Endothelial cell of hepatic sinusoid (primary cell): ENCODE data around the gene MCM7.
"Not testable (repeated sequence)": the region's sequence is repeated elsewhere in the genome, so short reads cannot be mapped to it uniquely, and the experiment has no call there.

Experiments used
- in situ Hi-C: cut with HindIII; loops from 2 replicates; pipeline ENCODE4 v1.10.0; 2017; ENCODE audit warnings: low sequenced_read_pairs

Gene MCM7

GRCh38 chr7:100101016-100101862, at the start of gene MCM7, which contains the start of gene AP4M1:
MCM7 (minus strand) TSS chr7:100101397; CDS start chr7:100101294, 103 bp downstream.
AP4M1 (plus strand) TSS chr7:100101643; CDS start chr7:100101715, 72 bp downstream.
- in situ Hi-C loops = no loop called here

- in situ Hi-C loops = no loop called here
Measured at GRCh38 chr7:100148559-100149328, 47.5 kb upstream of the MCM7 start, which contains the start of gene LAMTOR4. LAMTOR4 (plus strand) TSS chr7:100148918; CDS start chr7:100148973, 55 bp downstream.

- in situ Hi-C loops = no loop called here
Measured at GRCh38 chr7:100148225-100148558, 47.0 kb upstream of the MCM7 start.

GRCh38 chr7:100147278-100147677, 46.1 kb upstream of the MCM7 start:
- in situ Hi-C loops = no loop called here

GRCh38 chr7:100146350-100146749, 45.2 kb upstream of the MCM7 start:
- in situ Hi-C loops = not testable (repeated sequence)

DNA sequence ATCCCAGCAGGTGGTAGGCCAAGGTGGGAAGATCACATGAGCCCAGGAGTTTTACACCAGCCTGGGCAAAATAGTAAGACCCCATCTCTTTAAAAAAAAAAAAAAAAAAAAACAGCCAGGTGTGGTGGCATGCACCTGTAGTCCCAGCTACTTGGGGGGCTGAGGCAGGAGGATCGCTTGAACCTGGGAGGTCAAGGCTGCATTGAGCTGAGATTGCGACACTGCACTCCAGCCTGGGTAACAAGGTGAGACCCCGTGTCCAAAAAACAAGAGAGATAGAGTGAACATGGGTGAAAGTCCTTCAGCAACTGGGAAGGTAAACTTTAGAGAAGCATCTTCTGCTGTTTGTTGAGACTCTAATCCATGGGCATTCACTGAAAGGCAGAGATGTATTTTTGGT, 41.3 kb upstream of the MCM7 start:
- in situ Hi-C loops = loop anchor here (5.0 kb wide), 1 partner anchor 65 kb away; no protein-coding TSS in a partner anchor

DNA sequence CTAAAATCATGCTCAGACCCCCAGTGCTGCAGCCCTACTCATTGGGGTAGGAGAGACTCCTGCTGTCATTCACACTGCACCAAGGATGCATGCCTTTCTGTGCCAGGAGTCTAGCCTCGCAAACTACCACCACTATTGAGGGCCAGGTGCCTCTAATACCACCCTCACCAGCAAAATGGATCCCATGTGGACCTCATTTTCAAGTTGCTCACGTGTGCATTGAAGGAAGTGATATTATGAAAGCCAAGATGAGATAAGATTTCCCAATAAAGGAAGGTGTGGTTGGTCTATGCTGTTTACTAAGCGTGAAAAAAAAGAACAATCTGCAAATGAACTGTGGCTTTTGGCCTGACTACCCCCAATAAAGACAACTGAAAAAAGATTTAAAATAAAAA, 40.4 kb upstream of the MCM7 start:
- in situ Hi-C loops = loop anchor here (5.0 kb wide), 1 partner anchor 64 kb away; no protein-coding TSS in a partner anchor

DNA sequence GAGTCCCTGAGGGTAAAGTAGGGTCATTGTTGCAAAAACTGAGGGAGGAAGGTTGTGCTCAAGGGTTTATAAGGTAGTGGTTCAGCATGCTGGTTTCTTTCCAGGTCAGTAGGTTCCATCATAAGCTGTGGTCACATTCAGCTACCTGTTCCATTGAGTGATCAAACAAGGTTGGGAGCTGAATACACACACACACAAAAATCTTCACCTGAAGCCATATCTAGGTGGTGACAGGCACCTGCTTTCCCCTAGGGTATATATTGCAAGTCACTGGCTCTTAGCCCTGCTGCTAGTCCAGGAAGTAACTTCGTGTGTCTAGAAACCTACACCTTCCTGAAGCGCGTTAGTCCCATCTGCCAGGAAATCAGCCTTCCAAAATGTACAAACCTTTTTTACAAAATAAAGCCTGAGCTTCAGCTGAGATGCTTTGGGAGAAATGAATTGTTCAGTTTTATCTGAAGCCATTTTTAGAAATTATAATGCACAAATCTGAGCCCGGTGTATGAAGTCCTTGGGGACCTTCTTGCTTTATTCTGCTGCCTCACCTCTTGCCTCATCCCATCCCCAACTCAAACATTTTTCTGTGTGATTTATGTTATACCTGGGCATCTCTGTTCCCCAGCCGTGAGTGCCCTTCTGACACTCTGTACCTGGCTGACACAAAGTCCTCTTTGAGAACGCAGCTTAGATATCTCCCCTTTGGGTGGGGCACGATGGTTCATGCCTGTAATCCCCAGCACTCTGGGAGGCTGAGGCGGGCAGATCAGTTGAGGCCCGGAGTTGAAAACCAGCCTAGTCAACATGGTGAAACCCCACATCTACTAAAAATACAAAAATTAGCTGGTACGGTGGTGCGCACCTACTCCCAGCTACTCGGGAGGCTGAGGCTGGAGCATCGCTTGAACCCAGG, 36.9 kb upstream of the MCM7 start:
- in situ Hi-C loops = no loop called here

DNA sequence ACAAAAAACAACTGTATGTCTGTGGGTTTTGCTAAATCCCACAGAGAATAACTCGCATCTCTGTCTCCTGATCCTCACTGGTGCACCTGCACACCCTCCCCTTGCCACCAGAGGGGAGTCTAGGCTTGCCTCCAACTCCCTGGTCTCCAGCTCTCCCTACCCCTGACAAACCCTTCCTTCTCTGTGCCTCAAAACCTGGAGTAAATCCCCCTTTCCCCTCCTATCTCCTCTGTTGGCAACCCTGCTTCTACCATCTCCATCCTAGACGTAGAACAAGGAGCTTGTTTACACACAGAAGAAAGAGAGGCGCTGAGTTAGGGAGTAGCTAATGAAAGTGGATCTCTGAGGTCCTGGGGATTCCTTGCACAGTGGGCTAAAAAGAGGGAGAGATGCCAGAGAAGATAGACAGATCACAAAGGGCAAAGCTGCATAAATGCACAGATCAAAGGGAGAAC, 31.5 kb upstream of the MCM7 start:
- in situ Hi-C loops = no loop called here

DNA sequence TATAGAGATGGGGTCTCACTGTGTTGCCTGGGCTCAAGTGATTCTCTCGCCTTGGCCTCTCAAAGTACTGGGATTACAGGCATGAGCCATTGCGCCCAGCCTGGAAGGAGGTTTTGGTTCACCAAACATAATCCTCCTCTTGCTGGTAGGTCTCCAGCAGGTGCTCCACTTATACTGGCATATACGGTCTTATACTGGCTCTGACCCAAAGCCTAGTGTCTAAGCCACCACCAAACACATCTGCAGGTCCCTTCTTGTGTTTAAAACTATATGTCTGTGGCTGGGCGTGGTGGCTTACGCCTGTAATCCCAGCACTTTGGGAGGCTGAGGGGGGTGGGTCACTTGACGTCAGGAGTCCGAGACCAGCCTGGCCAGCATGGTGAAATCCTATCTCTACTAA, 30.9 kb upstream of the MCM7 start:
- in situ Hi-C loops = no loop called here

DNA sequence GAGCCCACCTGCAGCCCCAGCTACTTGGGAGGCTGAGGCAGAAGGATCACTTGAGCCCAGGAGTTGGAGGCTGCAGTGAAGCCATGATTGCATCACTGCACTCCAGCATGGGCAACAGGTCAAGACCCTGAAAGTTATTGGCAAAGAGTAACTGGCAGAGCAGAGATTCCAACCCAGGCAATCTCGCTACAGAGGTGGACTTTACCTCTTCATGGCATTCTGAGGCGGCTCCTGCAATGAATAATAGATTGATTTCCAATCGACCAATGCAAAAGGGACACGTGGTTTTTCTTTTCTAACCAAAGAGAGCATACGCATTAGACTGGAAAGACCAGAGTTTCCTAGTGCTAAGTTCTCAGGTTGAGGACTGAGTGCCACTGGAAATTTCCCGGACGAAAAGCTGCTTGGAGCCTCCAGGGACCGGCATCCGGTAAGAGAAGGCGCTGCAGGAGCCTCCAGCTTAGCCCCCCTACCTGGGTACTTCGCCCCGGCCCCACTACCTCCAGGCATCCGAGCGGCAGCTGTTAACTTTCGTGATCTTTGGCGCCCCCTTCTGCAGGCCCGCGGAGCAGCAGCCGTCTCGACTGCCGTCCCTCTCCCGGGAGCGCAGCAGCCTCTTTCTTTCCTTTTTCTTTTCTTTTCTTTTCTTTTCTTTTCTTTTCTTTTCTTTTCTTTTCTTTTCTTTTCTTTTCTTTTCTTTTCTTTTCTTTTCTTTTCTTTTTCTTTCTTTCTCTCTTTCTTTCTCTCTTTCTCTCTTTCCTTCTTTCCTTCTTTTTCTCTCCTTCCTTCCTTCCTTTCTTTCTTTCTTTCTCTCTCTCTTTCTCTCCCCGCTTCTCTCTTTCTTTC, 29.6 kb upstream of the MCM7 start:
- in situ Hi-C loops = no loop called here

GRCh38 chr7:100130220-100130607, 29.0 kb upstream of the MCM7 start:
- in situ Hi-C loops = not testable (repeated sequence)

- in situ Hi-C loops = no loop called here
Measured at GRCh38 chr7:100128637-100128963, 27.4 kb upstream of the MCM7 start.

GRCh38 chr7:100127866-100128636, 26.9 kb upstream of the MCM7 start:
- in situ Hi-C loops = no loop called here

DNA sequence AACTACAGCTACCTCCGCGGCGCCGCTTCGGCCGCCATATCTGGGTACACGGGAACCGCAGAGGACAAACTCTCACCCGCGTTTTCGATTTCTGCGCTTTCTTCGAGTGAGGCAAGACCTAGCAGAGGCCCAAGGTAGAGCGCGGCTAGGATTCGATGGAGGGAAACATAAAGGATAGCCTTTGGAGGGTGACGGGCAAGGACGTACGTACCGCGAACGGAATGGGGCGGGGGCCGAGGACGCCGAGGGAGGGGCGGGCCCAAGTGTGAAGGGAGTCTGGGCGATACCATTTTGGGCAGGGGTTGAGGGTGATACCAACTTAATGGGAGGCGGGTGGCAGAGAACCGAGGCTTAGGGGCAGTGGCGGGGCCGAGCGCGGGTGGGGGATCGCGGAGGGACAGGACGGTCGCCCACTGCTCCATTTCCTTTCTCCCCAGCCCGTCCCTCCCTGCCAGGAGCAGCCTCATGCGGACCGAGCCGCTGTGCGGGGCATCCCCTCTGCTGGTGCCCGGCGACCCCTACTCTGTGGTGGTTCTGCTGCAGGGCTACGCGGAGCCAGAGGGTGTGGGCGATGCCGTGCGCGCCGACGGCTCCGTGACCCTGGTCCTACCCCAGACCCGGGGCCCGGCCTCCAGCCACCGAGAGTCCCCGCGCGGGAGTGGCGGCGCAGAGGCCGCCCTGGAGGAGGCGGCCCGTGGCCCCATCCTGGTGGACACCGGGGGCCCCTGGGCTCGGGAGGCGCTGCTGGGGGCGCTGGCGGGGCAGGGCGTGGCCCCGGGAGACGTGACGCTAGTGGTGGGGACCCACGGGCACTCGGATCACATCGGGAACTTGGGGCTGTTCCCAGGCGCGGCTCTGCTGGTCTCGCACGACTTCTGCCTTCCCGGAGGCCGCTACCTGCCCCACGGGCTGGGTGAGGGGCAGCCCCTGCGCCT, 26.0 kb upstream of the MCM7 start, which contains the start of gene MBLAC1:
TSS of gene MBLAC1 (plus strand) at position 37 of the 935 bp plus-strand sequence. CDS start at position 466, 429 bp downstream.
- in situ Hi-C loops = no loop called here

DNA sequence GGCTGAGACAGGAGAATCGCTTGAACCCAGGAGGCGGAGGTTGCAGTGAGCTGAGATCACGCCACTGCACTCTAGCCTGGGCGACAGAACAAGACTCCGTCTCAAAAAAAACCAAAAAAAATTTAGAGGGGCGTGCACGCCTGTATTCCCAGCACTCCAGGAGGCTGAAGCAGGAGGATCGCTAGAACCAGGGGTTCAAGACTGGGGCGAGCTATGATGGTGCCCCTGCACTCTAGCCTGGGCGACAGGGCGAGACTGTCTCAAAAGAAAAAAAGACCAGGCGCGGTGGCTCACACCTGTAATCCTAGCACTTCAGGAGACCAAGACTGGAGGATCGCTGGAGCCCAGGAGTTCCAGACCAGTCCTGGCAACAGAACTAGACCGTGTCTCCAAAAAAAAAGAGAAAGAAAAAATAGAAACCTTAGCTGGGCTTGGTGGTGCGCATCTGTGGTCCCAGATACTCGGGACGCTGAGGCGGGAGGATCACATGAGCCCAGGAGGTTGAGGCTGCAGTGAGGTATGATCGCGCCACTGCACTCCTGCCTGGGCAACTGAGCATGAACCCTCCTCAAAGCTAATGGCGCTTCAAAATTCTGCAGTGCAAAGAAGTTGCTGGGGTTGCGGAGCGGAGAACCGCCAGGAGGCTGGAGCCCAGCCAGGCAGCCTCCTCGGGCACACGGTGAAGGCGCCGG, 25.2 kb upstream of the MCM7 start:
- in situ Hi-C loops = no loop called here
